ENCODE results near the gene EFCAB12.
"Not testable (repeated sequence)": the region's sequence is repeated elsewhere in the genome, so short reads cannot be mapped to it uniquely, and the experiment has no call there.

Gene EFCAB12

GRCh38 chr3:129415378-129415777 lies 13.1 kb downstream of the EFCAB12 start:
- H3K4me1 ChIP-seq (ENCODE audit: control insufficient read depth in 2 of 2, insufficient read depth in 1 of 2, low read depth in 1 of 2, low read length in 2 of 2), result no peaks in the 10 kb centered on the region
- no peak overlapping the region for H3K4ac ChIP-seq (ENCODE audit: low read length)
- no peak overlapping the region for H4K8ac ChIP-seq (ENCODE audit: low read depth, low read length)
- H2AK5ac ChIP-seq (ENCODE audit: low read depth, low read length), result no peak overlapping the region
- no peak overlapping the region for H2BK5ac ChIP-seq (ENCODE audit: low read length)
- no peak overlapping the region for H3K27ac ChIP-seq (replicated peaks; ENCODE audit: low read length)
- no peak overlapping the region for H3K4me2 ChIP-seq (ENCODE audit: insufficient read depth, low read length, poor library complexity, severe bottlenecking)
- no peak overlapping the region for H3K9ac ChIP-seq (ENCODE audit: low read depth, low read length, poor library complexity)
- H2BK120ac ChIP-seq (ENCODE audit: low read depth, low read length), result no peak overlapping the region
- no peak overlapping the region for H2BK12ac ChIP-seq (ENCODE audit: low read length)
- H2BK15ac ChIP-seq (ENCODE audit: low read length), result no peak overlapping the region
- H3K4me3 ChIP-seq (ENCODE audit: low read length in 2 of 2), result no peak overlapping the region
- H3K36me3 ChIP-seq (replicated peaks in 1 of 2; ENCODE audit: control insufficient read depth in 2 of 2, insufficient read depth in 2 of 2, low read length in 2 of 2), result no peaks in the 10 kb centered on the region
- no peaks in the 10 kb centered on the region for H3K9me3 ChIP-seq (replicated peaks in 1 of 2; ENCODE audit: control insufficient read depth in 2 of 2, insufficient read depth in 1 of 2, low read depth in 1 of 2, low read length in 2 of 2)
- no peak for DNase-seq (ENCODE audit: low spot score)
- H3K23ac ChIP-seq (ENCODE audit: low read depth, low read length, poor library complexity), result no peak overlapping the region
- no peak overlapping the region for H3K14ac ChIP-seq (ENCODE audit: low read length)
- no peak overlapping the region for H4K91ac ChIP-seq (ENCODE audit: low read depth, low read length, poor library complexity)
- no peaks in the 10 kb centered on the region for H3K27me3 ChIP-seq (ENCODE audit: control insufficient read depth in 3 of 3, insufficient read depth in 3 of 3, low read depth in 1 of 3, low read length in 3 of 3)
- H3K79me1 ChIP-seq (ENCODE audit: low read depth, low read length), result no peaks in the 10 kb centered on the region
- H2AFZ ChIP-seq (ENCODE audit: low read length), result no peak overlapping the region
- no CpG with 5 or more reads among the region's 3 CpGs for WGBS, 2 donors (ENCODE audit: extremely low coverage in 2 of 2, insufficient read length in 2 of 2, insufficient replicate concordance in 1 of 2)
- H3K18ac ChIP-seq (ENCODE audit: low read length), result no peak overlapping the region

GRCh38 chr3:129413687-129414506 lies 14.5 kb downstream of the EFCAB12 start:
- Histone ChIP-seq H2AFZ (ENCODE audit: low read length) (peak overlapping the region; percentile 27), H2BK120ac (ENCODE audit: low read depth, low read length) (no peak overlapping the region), H3K27ac (replicated peaks; ENCODE audit: low read length) (no peak overlapping the region), H2AK5ac (ENCODE audit: low read depth, low read length) (no peak overlapping the region), H3K9ac (ENCODE audit: low read depth, low read length, poor library complexity) (no peak overlapping the region), H4K8ac (ENCODE audit: low read depth, low read length) (no peak overlapping the region), H2BK12ac (ENCODE audit: low read length) (no peak overlapping the region), H2BK5ac (ENCODE audit: low read length) (no peak overlapping the region), H3K36me3 (replicated peaks in 1 of 2; ENCODE audit: control insufficient read depth in 2 of 2, insufficient read depth in 2 of 2, low read length in 2 of 2) (no peaks in the 10 kb centered on the region), H3K9me3 (replicated peaks in 1 of 2; ENCODE audit: control insufficient read depth in 2 of 2, insufficient read depth in 1 of 2, low read depth in 1 of 2, low read length in 2 of 2) (no peaks in the 10 kb centered on the region), H3K4ac (ENCODE audit: low read length) (no peak overlapping the region), H3K4me3 (ENCODE audit: low read length in 2 of 2) (no peak overlapping the region), H3K4me2 (ENCODE audit: insufficient read depth, low read length, poor library complexity, severe bottlenecking) (no peak overlapping the region), H3K18ac (ENCODE audit: low read length) (no peak overlapping the region), H3K23ac (ENCODE audit: low read depth, low read length, poor library complexity) (no peak overlapping the region), H3K4me1 (ENCODE audit: control insufficient read depth in 2 of 2, insufficient read depth in 1 of 2, low read depth in 1 of 2, low read length in 2 of 2) (no peaks in the 10 kb centered on the region), H3K27me3 (ENCODE audit: control insufficient read depth in 3 of 3, insufficient read depth in 3 of 3, low read depth in 1 of 3, low read length in 3 of 3) (no peaks in the 10 kb centered on the region), H3K79me1 (ENCODE audit: low read depth, low read length) (no peaks in the 10 kb centered on the region), H2BK15ac (ENCODE audit: low read length) (no peak overlapping the region), H4K91ac (ENCODE audit: low read depth, low read length, poor library complexity) (no peak overlapping the region), H3K14ac (ENCODE audit: low read length) (no peak overlapping the region)
- WGBS, 2 donors (ENCODE audit: extremely low coverage in 2 of 2, insufficient read length in 2 of 2, insufficient replicate concordance in 1 of 2), result no CpG with 5 or more reads among the region's 4 CpGs
- DNase-seq (ENCODE audit: low spot score), result no peak

- H3K27me3 ChIP-seq (ENCODE audit: control insufficient read depth in 3 of 3, insufficient read depth in 3 of 3, low read depth in 1 of 3, low read length in 3 of 3); H3K36me3 ChIP-seq (replicated peaks in 1 of 2; ENCODE audit: control insufficient read depth in 2 of 2, insufficient read depth in 2 of 2, low read length in 2 of 2); DNase-seq (ENCODE audit: low spot score); H4K8ac ChIP-seq (ENCODE audit: low read depth, low read length); H3K18ac ChIP-seq (ENCODE audit: low read length); H4K91ac ChIP-seq (ENCODE audit: low read depth, low read length, poor library complexity); H3K9ac ChIP-seq (ENCODE audit: low read depth, low read length, poor library complexity); H3K23ac ChIP-seq (ENCODE audit: low read depth, low read length, poor library complexity); H3K9me3 ChIP-seq (replicated peaks in 1 of 2; ENCODE audit: control insufficient read depth in 2 of 2, insufficient read depth in 1 of 2, low read depth in 1 of 2, low read length in 2 of 2); H3K27ac ChIP-seq (replicated peaks; ENCODE audit: low read length); H3K4me2 ChIP-seq (ENCODE audit: insufficient read depth, low read length, poor library complexity, severe bottlenecking); H3K4me1 ChIP-seq (ENCODE audit: control insufficient read depth in 2 of 2, insufficient read depth in 1 of 2, low read depth in 1 of 2, low read length in 2 of 2); H2BK12ac ChIP-seq (ENCODE audit: low read length); H3K4me3 ChIP-seq (ENCODE audit: low read length in 2 of 2); H2BK5ac ChIP-seq (ENCODE audit: low read length); H3K79me1 ChIP-seq (ENCODE audit: low read depth, low read length); H2BK15ac ChIP-seq (ENCODE audit: low read length); H3K14ac ChIP-seq (ENCODE audit: low read length); H2AK5ac ChIP-seq (ENCODE audit: low read depth, low read length); H3K4ac ChIP-seq (ENCODE audit: low read length); H2BK120ac ChIP-seq (ENCODE audit: low read depth, low read length): not testable (repeated sequence)
- WGBS, 2 donors (ENCODE audit: extremely low coverage in 2 of 2, insufficient read length in 2 of 2, insufficient replicate concordance in 1 of 2), result no CpG with 5 or more reads among the region's 3 CpGs
- peak overlapping the region; percentile 27 for H2AFZ ChIP-seq (ENCODE audit: low read length)
Observed at GRCh38 chr3:129413238-129413637, 15.2 kb downstream of the EFCAB12 start.

GRCh38 chr3:129412542-129413198 lies 15.8 kb downstream of the EFCAB12 start:
- H3K9me3 ChIP-seq (replicated peaks in 1 of 2; ENCODE audit: control insufficient read depth in 2 of 2, insufficient read depth in 1 of 2, low read depth in 1 of 2, low read length in 2 of 2), result no peaks in the 10 kb centered on the region
- WGBS, 2 donors (ENCODE audit: extremely low coverage in 2 of 2, insufficient read length in 2 of 2, insufficient replicate concordance in 1 of 2), result no CpG with 5 or more reads among the region's 6 CpGs
- no peak overlapping the region for H2AFZ ChIP-seq (ENCODE audit: low read length)
- H3K4me1 ChIP-seq (ENCODE audit: control insufficient read depth in 2 of 2, insufficient read depth in 1 of 2, low read depth in 1 of 2, low read length in 2 of 2), result no peaks in the 10 kb centered on the region
- H3K14ac ChIP-seq (ENCODE audit: low read length), result no peak overlapping the region
- H3K27ac ChIP-seq (replicated peaks; ENCODE audit: low read length), result no peak overlapping the region
- no peak overlapping the region for H2BK12ac ChIP-seq (ENCODE audit: low read length)
- no peaks in the 10 kb centered on the region for H3K27me3 ChIP-seq (ENCODE audit: control insufficient read depth in 3 of 3, insufficient read depth in 3 of 3, low read depth in 1 of 3, low read length in 3 of 3)
- H3K23ac ChIP-seq (ENCODE audit: low read depth, low read length, poor library complexity), result no peak overlapping the region
- DNase-seq (ENCODE audit: low spot score), result no peak
- no peak overlapping the region for H3K9ac ChIP-seq (ENCODE audit: low read depth, low read length, poor library complexity)
- H4K91ac ChIP-seq (ENCODE audit: low read depth, low read length, poor library complexity), result no peak overlapping the region
- no peak overlapping the region for H4K8ac ChIP-seq (ENCODE audit: low read depth, low read length)
- H3K4me3 ChIP-seq (ENCODE audit: low read length in 2 of 2), result no peak overlapping the region
- no peak overlapping the region for H2BK15ac ChIP-seq (ENCODE audit: low read length)
- no peak overlapping the region for H2BK5ac ChIP-seq (ENCODE audit: low read length)
- H3K36me3 ChIP-seq (replicated peaks in 1 of 2; ENCODE audit: control insufficient read depth in 2 of 2, insufficient read depth in 2 of 2, low read length in 2 of 2), result no peaks in the 10 kb centered on the region
- H3K4ac ChIP-seq (ENCODE audit: low read length), result no peak overlapping the region
- H3K79me1 ChIP-seq (ENCODE audit: low read depth, low read length), result no peaks in the 10 kb centered on the region
- H2AK5ac ChIP-seq (ENCODE audit: low read depth, low read length), result no peak overlapping the region
- H3K4me2 ChIP-seq (ENCODE audit: insufficient read depth, low read length, poor library complexity, severe bottlenecking), result no peak overlapping the region
- H2BK120ac ChIP-seq (ENCODE audit: low read depth, low read length), result no peak overlapping the region
- no peak overlapping the region for H3K18ac ChIP-seq (ENCODE audit: low read length)
